ENCODE results near the gene ZNF699. TPM values are rescaled to one million over a fixed set of nuclear protein-coding genes. Genes with fewer than 3 reads are reported as not detected.
A peak's percentile ranks its signal among the peaks of the same experiment; 100 is the strongest.
"Not testable (repeated sequence)": the region's sequence is repeated elsewhere in the genome, so short reads cannot be mapped to it uniquely, and the experiment has no call there.

ZNF699 gene
- total RNA-seq, 1 donor from 2014 or later = 6.7 TPM

DNA sequence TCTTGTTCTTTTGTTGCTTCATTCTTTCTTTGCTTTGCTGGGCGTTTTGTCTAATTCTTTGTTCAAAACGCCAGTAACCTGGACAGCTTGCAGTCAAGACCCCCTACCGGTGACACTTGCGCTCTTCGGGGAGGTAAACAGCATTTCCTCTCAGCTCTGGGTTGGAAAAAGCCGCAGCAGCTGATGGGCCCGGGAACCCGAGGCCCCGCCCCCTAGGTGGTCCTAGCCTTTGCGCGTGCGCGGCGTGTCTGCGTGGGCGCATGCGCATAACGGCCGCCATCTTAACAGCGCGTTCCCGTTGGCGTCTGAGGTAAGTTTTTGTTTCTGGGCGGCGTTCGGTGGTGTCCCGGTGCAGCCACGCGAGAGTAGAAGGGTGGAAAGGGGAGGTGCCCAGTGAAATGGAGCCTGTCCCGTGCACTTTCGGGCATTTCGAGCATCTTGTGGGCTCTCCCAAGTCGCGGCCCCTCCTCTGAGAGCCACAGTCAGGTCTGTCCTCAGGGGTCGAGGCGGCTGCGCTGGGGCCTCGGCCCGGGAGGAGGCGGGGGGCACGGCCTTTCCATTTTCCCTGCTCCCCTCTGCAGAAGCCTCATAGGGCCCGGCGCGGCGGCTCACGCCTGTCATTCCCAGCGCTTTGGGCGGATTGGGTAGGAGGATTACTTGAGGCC, 14.4 kb upstream of the ZNF699 start, which contains the start of gene ZNF559:
Gene ZNF559, plus strand, starts transcription at position 261 of the 665 bp plus-strand sequence. CDS start 14,371 bp downstream, outside the sequence.
- TF ChIP-seq, protein P1, sequence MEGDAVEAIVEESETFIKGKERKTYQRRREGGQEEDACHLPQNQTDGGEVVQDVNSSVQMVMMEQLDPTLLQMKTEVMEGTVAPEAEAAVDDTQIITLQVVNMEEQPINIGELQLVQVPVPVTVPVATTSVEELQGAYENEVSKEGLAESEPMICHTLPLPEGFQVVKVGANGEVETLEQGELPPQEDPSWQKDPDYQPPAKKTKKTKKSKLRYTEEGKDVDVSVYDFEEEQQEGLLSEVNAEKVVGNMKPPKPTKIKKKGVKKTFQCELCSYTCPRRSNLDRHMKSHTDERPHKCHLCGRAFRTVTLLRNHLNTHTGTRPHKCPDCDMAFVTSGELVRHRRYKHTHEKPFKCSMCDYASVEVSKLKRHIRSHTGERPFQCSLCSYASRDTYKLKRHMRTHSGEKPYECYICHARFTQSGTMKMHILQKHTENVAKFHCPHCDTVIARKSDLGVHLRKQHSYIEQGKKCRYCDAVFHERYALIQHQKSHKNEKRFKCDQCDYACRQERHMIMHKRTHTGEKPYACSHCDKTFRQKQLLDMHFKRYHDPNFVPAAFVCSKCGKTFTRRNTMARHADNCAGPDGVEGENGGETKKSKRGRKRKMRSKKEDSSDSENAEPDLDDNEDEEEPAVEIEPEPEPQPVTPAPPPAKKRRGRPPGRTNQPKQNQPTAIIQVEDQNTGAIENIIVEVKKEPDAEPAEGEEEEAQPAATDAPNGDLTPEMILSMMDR (conservative IDR thresholded peaks at IDR 0.05) = peak; percentile 67
- Mint-ChIP-seq H3K9me3 (peaks cover 29% of the 10 kb centered on the region), H3K4me1 (peaks cover 14% of the 10 kb centered on the region), H3K4me3 (peak within 1 kb of the TSS; percentile 91), H3K27me3 (ENCODE audit: low read depth) (peaks cover 5% of the 10 kb centered on the region), H3K36me3 (ENCODE audit: low read depth) (peaks cover 53% of the 10 kb centered on the region), H3K27ac (ENCODE audit: unreplicated experiment) (peak within 1 kb of the TSS; percentile 75)
- DNase-seq (ENCODE audit: low read depth, low spot score) = peak; percentile 96

DNA sequence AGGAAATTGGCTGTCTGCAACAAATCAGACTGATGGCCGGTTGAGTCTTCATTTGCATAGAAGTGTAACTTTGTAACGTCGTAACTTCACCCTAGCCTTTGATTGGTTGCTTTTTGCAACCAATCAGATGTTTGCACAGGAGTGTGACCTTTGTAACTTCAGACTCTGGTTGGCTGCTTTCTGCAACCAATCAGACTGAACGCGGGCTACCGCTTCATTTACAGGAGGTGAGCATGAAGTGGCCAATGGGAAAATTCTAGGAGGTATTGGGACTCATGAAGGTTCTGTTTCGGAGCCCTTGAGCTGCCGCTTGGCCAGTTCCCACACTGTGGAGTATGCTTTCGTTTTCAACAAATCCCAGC, 13.9 kb upstream of the ZNF699 start:
- TF ChIP-seq, protein P1 (conservative IDR thresholded peaks at IDR 0.05) = no peak
- Mint-ChIP-seq H3K27me3 (ENCODE audit: low read depth) (peaks cover 5% of the 10 kb centered on the region), H3K4me1 (peaks cover 14% of the 10 kb centered on the region), H3K9me3 (peaks cover 29% of the 10 kb centered on the region), H3K4me3 (peak overlapping the region; percentile 91), H3K36me3 (ENCODE audit: low read depth) (peaks cover 49% of the 10 kb centered on the region), H3K27ac (ENCODE audit: unreplicated experiment) (peak overlapping the region; percentile 24)
- no peak for DNase-seq (ENCODE audit: low read depth, low spot score)

DNA sequence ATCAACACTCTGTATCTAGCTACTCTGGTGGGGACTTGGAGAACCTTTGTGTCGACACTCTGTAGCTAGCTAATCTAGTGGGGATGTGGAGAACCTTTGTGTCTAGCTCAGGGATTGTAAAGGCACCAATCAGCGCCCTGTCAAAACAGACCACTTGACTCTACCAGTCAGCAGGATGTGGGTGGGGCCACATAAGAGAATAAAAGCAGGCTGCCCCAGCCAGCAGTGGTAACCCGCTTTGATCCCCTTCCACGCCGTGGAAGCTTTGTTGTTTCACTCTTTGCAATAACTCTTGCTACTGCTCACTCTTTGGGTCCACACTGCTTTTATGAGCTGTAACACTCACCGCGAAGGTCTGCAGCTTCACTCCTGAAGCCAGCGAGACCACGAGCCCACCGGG, 12.6 kb upstream of the ZNF699 start:
- Mint-ChIP-seq H3K4me3 (peak overlapping the region; percentile 75), H3K36me3 (ENCODE audit: low read depth) (peaks cover 39% of the 10 kb centered on the region), H3K9me3 (peaks cover 25% of the 10 kb centered on the region), H3K4me1 (peaks cover 14% of the 10 kb centered on the region)
- not testable (repeated sequence) for H3K27ac Mint-ChIP-seq (ENCODE audit: unreplicated experiment); H3K27me3 Mint-ChIP-seq (ENCODE audit: low read depth); DNase-seq (ENCODE audit: low read depth, low spot score)

DNA sequence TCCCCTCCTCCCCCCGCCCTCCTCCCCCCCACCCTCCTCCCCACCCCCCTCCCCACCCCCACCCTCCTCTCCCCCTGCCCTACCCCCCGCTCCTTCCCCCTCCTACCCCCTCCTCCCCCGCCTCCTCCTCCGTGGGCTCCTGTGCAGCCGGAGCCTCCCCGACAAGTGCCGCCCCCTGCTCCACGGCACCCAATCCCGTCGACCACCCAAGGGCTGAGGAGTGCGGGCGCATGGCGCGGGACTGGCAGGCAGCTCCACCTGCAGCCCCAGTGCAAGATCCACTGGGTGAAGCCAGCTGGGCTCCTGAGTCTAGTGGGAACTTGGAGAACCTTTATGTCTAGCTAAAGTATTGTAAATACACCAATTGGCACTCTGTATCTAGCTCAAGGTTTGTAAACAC, 12.1 kb upstream of the ZNF699 start:
- DNase-seq (ENCODE audit: low read depth, low spot score); H3K27me3 Mint-ChIP-seq (ENCODE audit: low read depth); H3K27ac Mint-ChIP-seq (ENCODE audit: unreplicated experiment); H3K4me3 Mint-ChIP-seq: not testable (repeated sequence)
- H3K9me3 Mint-ChIP-seq = peaks cover 23% of the 10 kb centered on the region
- peaks cover 36% of the 10 kb centered on the region for H3K36me3 Mint-ChIP-seq (ENCODE audit: low read depth)
- peaks cover 14% of the 10 kb centered on the region for H3K4me1 Mint-ChIP-seq

DNA sequence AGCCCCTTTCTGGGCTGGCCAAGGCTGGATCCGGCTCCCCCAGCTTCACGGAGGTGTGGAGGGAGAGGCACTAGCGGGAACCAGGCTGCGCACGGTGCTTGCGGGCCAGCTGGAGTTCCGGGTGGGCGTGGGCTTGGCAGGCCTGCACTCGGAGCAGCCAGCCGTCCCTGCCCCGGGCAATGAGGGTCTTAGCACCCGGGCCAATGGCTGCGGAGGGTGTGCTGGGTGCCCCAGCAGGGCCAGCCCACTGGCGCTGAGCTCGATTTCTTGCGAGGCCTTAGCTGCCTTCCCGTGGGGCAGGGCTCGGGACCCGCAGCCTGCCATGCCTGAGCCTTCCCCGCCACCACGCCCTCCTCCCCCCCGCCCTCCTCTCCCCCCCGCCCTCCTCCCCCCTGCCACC, 11.7 kb upstream of the ZNF699 start:
- peaks cover 5% of the 10 kb centered on the region for H3K27me3 Mint-ChIP-seq (ENCODE audit: low read depth)
- no peak overlapping the region for H3K4me3 Mint-ChIP-seq
- peaks cover 35% of the 10 kb centered on the region for H3K36me3 Mint-ChIP-seq (ENCODE audit: low read depth)
- peaks cover 14% of the 10 kb centered on the region for H3K4me1 Mint-ChIP-seq
- no peak for DNase-seq (ENCODE audit: low read depth, low spot score)
- H3K9me3 Mint-ChIP-seq = peaks cover 23% of the 10 kb centered on the region
- no peak overlapping the region for H3K27ac Mint-ChIP-seq (ENCODE audit: unreplicated experiment)
- TF ChIP-seq, protein P1 (conservative IDR thresholded peaks at IDR 0.05) = no peak

DNA sequence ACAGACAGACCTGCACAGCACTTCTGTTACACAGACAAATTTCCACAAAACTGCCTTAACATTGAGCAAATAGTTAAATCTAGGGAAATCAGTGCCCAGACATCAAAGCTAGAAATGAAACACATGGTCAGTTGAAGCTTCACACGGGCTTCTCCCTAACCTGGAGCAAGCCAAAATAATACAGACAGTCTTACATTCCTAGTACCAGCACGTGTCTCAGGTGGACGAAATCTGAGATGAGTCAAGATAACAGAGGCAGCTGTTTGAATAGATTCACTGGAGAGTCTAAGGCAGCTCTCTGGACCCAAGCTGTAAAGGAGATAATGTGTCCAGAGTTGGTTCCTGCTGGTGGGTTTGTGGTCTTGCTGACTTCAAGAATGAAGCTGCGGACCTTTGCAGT, 4.1 kb upstream of the ZNF699 start:
- DNase-seq (ENCODE audit: low read depth, low spot score) = no peak
- TF ChIP-seq, protein P1 (conservative IDR thresholded peaks at IDR 0.05) = no peak
- Mint-ChIP-seq H3K4me1 (peaks cover 8% of the 10 kb centered on the region), H3K4me3 (no peak overlapping the region), H3K9me3 (peaks cover 15% of the 10 kb centered on the region), H3K36me3 (ENCODE audit: low read depth) (peaks cover 2% of the 10 kb centered on the region), H3K27me3 (ENCODE audit: low read depth) (peaks cover 19% of the 10 kb centered on the region), H3K27ac (ENCODE audit: unreplicated experiment) (no peak overlapping the region)

All from neural crest cell (in vitro differentiated cells).